Measurements from ENCODE around the gene CNTNAP3B.
"Not testable (repeated sequence)": the region's sequence is repeated elsewhere in the genome, so short reads cannot be mapped to it uniquely, and the experiment has no call there.

The CNTNAP3B gene

GRCh38 chr9:42129073-42129729, at the start of gene CNTNAP3B:
Gene CNTNAP3B, minus strand, starts transcription at chr9:42129426. Its CDS starts 332 bp downstream, at chr9:42129094.
- not testable (repeated sequence) for DNase-seq

- peak in 1 of 2 experiments; percentile 1 for DNase-seq
Observed at GRCh38 chr9:42160299-42160698, 31.1 kb upstream of the CNTNAP3B start.

GRCh38 chr9:42127056-42127841, 2.0 kb downstream of the CNTNAP3B start:
- not testable (repeated sequence) for DNase-seq

- DNase-seq = not testable (repeated sequence)
Observed at GRCh38 chr9:42121007-42121406, 8.2 kb downstream of the CNTNAP3B start.

GRCh38 chr9:42095929-42096328, 33.3 kb downstream of the CNTNAP3B start:
- not testable (repeated sequence) for DNase-seq

- DNase-seq = not testable (repeated sequence)
Observed at GRCh38 chr9:42084559-42084952, 44.7 kb downstream of the CNTNAP3B start.

- DNase-seq = not testable (repeated sequence)
Observed at GRCh38 chr9:42083877-42084558, 45.2 kb downstream of the CNTNAP3B start.

- DNase-seq = not testable (repeated sequence)
Observed at GRCh38 chr9:42080376-42080775, 48.9 kb downstream of the CNTNAP3B start.

- DNase-seq = not testable (repeated sequence)
Observed at GRCh38 chr9:42074868-42075267, 54.4 kb downstream of the CNTNAP3B start.

- DNase-seq = not testable (repeated sequence)
Observed at GRCh38 chr9:42071026-42071425, 58.2 kb downstream of the CNTNAP3B start.

- DNase-seq = not testable (repeated sequence)
Observed at GRCh38 chr9:42070035-42070799, 59.0 kb downstream of the CNTNAP3B start.

GRCh38 chr9:42053874-42054273, 75.4 kb downstream of the CNTNAP3B start:
- not testable (repeated sequence) for DNase-seq

- DNase-seq = not testable (repeated sequence)
Observed at GRCh38 chr9:42050701-42051100, 78.5 kb downstream of the CNTNAP3B start.

GRCh38 chr9:42044422-42045010, 84.7 kb downstream of the CNTNAP3B start:
- not testable (repeated sequence) for DNase-seq

GRCh38 chr9:42033541-42033940, 95.7 kb downstream of the CNTNAP3B start:
- not testable (repeated sequence) for DNase-seq

- not testable (repeated sequence) for DNase-seq
Observed at GRCh38 chr9:42020639-42021038, 108.6 kb downstream of the CNTNAP3B start.

GRCh38 chr9:42018220-42018922, 110.9 kb downstream of the CNTNAP3B start:
- DNase-seq = not testable (repeated sequence)

- not testable (repeated sequence) for DNase-seq
Observed at GRCh38 chr9:42014317-42014716, 114.9 kb downstream of the CNTNAP3B start.

GRCh38 chr9:41991607-41992006, 137.6 kb downstream of the CNTNAP3B start:
- not testable (repeated sequence) for DNase-seq

GRCh38 chr9:41980271-41980670, 149.0 kb downstream of the CNTNAP3B start:
- not testable (repeated sequence) for DNase-seq

GRCh38 chr9:41977965-41978600, 151.1 kb downstream of the CNTNAP3B start:
- not testable (repeated sequence) for DNase-seq

Measured in erythroblast (primary cell).